KMS-11 (cell line): ENCODE measurements around the gene MRPL10.

ENCODE experiments used
- H2AFZ ChIP-seq: fragments of 200-600 bp; sonication (generic); 2 replicates; pipeline ENCODE4 v1.6.1; 2016; ENCODE audit warnings: antibody characterized with exemption, mixed run types, low read depth
- H3K27ac ChIP-seq: fragments of 200-600 bp; sonication (generic); 2 replicates; pipeline ENCODE4 v1.6.1; 2016; ENCODE audit warnings: mild to moderate bottlenecking, mixed run types
- H3K27me3 ChIP-seq: fragments of 200-600 bp; sonication (generic); 2 replicates; pipeline ENCODE4 v1.6.1; 2017; ENCODE audit warnings: mild to moderate bottlenecking, low read depth, mixed run types, moderate library complexity; ENCODE audit not compliant: insufficient read depth
- H3K36me3 ChIP-seq: fragments of 200-600 bp; sonication (generic); 2 replicates; pipeline ENCODE4 v1.6.1; 2017; ENCODE audit warnings: mild to moderate bottlenecking, mixed run types; ENCODE audit not compliant: insufficient read depth
- H3K4me1 ChIP-seq: fragments of 200-600 bp; sonication (generic); 2 replicates; pipeline ENCODE4 v1.6.1; 2016; ENCODE audit warnings: mild to moderate bottlenecking, low read depth, mixed run types; ENCODE audit not compliant: poor library complexity, severe bottlenecking
- H3K4me2 ChIP-seq: fragments of 200-600 bp; sonication (generic); 2 replicates; pipeline ENCODE4 v1.7.0; 2016; ENCODE audit warnings: mild to moderate bottlenecking, mixed run types
- H3K4me3 ChIP-seq: fragments of 200-600 bp; sonication (generic); IDR thresholded peaks from 2 replicates; pipeline ENCODE4 v1.6.1; 2017; ENCODE audit warnings: low read depth, low read length, mixed read lengths; ENCODE audit not compliant: insufficient read depth
- H3K79me2 ChIP-seq: fragments of 200-600 bp; sonication (generic); 2 replicates; pipeline ENCODE4 v1.6.1; 2016; ENCODE audit warnings: low read depth, mixed run types; ENCODE audit not compliant: insufficient read depth
- H3K9ac ChIP-seq: fragments of 200-600 bp; sonication (generic); 2 replicates; pipeline ENCODE4 v1.6.1; 2016; ENCODE audit warnings: mild to moderate bottlenecking, mixed run types
- H4K20me1 ChIP-seq: fragments of 200-600 bp; sonication (generic); 2 replicates; pipeline ENCODE4 v1.6.1; 2016; ENCODE audit warnings: mild to moderate bottlenecking, mixed run types; ENCODE audit not compliant: insufficient read depth
- TF ChIP-seq, protein P1 (sequence below): fragments of 200-600 bp; sonication (generic); conservative IDR thresholded peaks from 2 replicates; pipeline ENCODE4 v1.6.1; 2017; ENCODE audit warnings: low read depth, mild to moderate bottlenecking, antibody characterized with exemption, low read length, moderate library complexity, mixed read lengths

Gene MRPL10

DNA sequence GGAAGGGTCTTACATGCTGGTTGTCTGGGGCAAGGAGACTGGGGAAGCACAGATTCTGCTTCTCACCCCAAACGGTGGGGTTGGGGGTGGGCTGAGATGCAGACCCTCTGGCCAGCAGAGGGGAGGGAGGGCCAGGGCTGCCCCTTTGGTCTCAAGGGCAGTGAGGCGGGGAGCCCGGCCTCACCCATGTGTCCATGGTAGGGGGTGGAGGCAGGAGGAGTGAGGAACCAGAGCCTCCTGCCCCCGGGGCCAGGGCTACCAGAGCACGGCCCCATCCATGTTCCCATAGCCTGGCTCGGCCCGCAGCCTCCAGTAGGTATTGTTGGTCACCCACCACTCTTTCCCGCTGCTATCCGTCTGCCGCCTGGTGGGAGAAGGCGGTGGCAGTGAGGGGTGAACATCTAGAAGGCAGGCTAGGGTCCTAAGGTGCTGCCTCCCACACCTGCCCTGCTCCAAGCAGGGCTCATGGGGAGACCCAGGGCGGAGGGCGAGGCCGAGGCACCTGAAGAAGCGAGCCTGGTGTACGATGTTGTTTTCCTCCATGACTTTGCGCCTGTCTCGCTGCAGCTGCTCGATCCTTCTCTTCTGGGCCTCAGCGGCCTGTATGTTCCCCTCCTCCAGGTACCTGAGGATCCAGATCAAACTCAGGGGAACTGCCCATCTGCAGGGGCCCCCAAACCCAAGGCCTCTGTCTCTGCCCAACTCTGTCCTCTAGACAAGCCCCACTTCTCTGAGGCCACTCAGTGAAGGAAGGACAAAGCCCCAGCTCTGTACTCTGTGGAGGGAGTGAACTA, 23.1 kb downstream of the MRPL10 start:
- Histone ChIP-seq H4K20me1 (no peaks in the 10 kb centered on the region), H3K4me3 (no peak overlapping the region), H3K27me3 (0 out of 2 replicates have a peak, but pooled peaks cover 4% of the 10 kb centered on the region), H3K4me2 (no peak overlapping the region), H3K27ac (no peak overlapping the region), H3K36me3 (no peaks in the 10 kb centered on the region), H2AFZ (no peak overlapping the region), H3K4me1 (peaks cover 4% of the 10 kb centered on the region), H3K9ac (no peak overlapping the region), H3K79me2 (no peaks in the 10 kb centered on the region)
- TF ChIP-seq, protein P1, sequence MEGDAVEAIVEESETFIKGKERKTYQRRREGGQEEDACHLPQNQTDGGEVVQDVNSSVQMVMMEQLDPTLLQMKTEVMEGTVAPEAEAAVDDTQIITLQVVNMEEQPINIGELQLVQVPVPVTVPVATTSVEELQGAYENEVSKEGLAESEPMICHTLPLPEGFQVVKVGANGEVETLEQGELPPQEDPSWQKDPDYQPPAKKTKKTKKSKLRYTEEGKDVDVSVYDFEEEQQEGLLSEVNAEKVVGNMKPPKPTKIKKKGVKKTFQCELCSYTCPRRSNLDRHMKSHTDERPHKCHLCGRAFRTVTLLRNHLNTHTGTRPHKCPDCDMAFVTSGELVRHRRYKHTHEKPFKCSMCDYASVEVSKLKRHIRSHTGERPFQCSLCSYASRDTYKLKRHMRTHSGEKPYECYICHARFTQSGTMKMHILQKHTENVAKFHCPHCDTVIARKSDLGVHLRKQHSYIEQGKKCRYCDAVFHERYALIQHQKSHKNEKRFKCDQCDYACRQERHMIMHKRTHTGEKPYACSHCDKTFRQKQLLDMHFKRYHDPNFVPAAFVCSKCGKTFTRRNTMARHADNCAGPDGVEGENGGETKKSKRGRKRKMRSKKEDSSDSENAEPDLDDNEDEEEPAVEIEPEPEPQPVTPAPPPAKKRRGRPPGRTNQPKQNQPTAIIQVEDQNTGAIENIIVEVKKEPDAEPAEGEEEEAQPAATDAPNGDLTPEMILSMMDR = no peak

DNA sequence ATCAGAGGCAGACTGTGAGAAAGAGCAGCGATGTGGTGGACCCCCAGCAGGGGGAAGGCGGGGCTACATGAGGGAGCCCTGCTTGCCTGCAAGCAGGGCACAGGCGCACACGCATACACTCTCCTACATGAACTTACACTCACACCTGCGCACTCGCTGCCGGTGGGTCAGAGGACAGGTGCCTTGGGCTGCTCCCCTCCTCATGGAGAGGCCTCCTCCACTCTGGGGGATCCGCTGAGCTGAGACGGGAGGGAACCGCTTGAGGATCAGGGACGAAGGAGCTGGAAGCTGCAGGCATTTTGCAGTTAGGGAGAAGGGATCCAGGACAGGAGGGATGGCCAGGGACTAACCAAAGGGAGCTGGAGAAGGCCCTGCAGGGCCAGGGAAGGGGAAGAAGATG, 23.9 kb downstream of the MRPL10 start:
- Histone ChIP-seq H3K4me2 (no peak overlapping the region), H2AFZ (no peak overlapping the region), H3K27ac (no peak overlapping the region), H4K20me1 (no peaks in the 10 kb centered on the region), H3K79me2 (no peaks in the 10 kb centered on the region), H3K27me3 (0 out of 2 replicates have a peak, but pooled peaks cover 4% of the 10 kb centered on the region), H3K36me3 (no peaks in the 10 kb centered on the region), H3K4me1 (peaks cover 4% of the 10 kb centered on the region), H3K9ac (no peak overlapping the region), H3K4me3 (no peak overlapping the region)
- TF ChIP-seq, protein P1 = no peak

DNA sequence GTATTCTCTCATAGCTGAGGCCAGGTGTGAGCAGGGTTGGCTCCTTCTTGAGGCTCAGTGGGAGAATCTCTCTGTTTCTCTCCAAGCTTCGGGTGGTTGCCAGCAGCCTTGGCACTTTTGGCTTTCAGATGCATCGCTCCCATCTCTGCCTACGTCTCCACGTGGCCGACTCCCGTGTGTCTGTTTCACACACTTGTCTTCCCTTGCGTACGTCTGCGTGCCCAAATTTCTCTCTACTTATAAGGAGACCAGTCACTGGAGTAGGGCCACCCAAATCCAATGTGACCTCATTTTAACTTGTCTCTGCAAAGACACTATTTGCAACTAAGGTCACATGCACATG, 24.5 kb downstream of the MRPL10 start:
- peaks cover 4% of the 10 kb centered on the region for H3K4me1 ChIP-seq
- no peaks in the 10 kb centered on the region for H4K20me1 ChIP-seq
- no peak overlapping the region for H3K9ac ChIP-seq
- H3K27me3 ChIP-seq = 0 out of 2 replicates have a peak, but pooled peaks cover 4% of the 10 kb centered on the region
- no peak overlapping the region for H3K4me2 ChIP-seq
- H3K79me2 ChIP-seq = no peaks in the 10 kb centered on the region
- H3K4me3 ChIP-seq = no peak overlapping the region
- TF ChIP-seq, protein P1 = no peak
- no peak overlapping the region for H2AFZ ChIP-seq
- H3K27ac ChIP-seq = no peak overlapping the region
- no peaks in the 10 kb centered on the region for H3K36me3 ChIP-seq

DNA sequence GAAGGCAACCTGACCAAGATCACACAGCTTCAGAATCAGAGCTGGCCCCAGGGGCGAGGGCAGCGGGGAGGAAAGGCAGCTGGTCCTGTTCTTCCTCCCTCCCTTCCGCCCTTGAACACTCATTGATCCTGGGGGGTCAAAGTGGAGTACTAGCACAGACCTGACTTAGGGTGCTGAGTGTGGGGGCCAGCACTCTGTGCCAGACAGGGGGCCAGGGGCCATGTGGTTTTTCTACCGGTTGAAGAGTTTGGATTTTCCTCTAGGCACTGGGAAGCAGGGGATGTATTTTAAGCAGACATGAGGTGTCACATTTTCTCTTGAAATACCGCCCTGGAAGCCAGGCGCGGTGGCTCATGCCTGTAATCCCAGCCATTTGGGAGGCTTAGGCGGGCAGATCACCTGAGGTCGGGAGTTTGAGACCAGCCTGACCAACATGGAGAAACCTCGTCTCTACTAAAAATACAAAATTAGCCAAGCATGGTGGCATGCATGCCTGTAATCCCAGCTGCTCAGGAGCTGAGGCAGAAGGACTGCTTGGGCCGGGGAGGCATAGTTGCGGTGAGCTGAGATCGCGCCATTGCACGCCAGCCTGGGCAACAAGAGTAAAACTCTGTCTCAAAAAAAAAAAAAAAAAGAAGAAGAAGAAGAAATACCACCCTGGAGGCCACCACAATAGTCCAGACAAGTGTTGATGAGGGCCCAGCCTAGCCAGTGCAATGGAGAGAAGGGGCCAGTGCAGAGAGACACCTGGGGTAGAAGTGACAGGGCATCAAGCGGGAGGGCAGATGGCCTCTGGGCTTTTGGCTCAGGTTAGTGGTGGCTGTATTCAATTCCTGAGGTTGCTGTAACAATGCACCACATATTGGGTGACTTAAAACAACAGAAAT, 25.1 kb downstream of the MRPL10 start:
- no peak overlapping the region for H3K27ac ChIP-seq
- H3K27me3 ChIP-seq = 0 out of 2 replicates have a peak, but pooled peaks cover 4% of the 10 kb centered on the region
- TF ChIP-seq, protein P1 = no peak
- H3K9ac ChIP-seq = no peak overlapping the region
- H3K4me2 ChIP-seq = no peak overlapping the region
- peaks cover 4% of the 10 kb centered on the region for H3K4me1 ChIP-seq
- H4K20me1 ChIP-seq = no peaks in the 10 kb centered on the region
- H3K79me2 ChIP-seq = no peaks in the 10 kb centered on the region
- H2AFZ ChIP-seq = no peak overlapping the region
- H3K4me3 ChIP-seq = no peak overlapping the region
- H3K36me3 ChIP-seq = no peaks in the 10 kb centered on the region
